ENCODE data around the gene ERG. TPM values are rescaled to one million over a fixed set of nuclear protein-coding genes. Genes with fewer than 3 reads are reported as not detected.

ERG gene
- total and polyA plus RNA-seq, 4 donors, result 3.3 to 6.0 (median 4.1) TPM

- Histone ChIP-seq H3K4me1 (ENCODE audit: control insufficient read depth in 4 of 4, insufficient read depth in 4 of 4, low read length in 3 of 4) (peaks cover 0 to 2% (median 0%) of the 10 kb centered on the region in 4 donors), H3K4me3 (ENCODE audit: low read depth in 1 of 3, low read length in 3 of 3) (no peak overlapping the region), H3K9me3 (ENCODE audit: control insufficient read depth in 4 of 4, low read length in 3 of 4) (no peaks in the 10 kb centered on the region), H3K27me3 (ENCODE audit: control insufficient read depth in 4 of 4, insufficient read depth in 4 of 4, low read length in 3 of 4) (peaks cover 0 to 8% (median 0%) of the 10 kb centered on the region in 4 donors), H3K27ac (ENCODE audit: low read depth in 1 of 2, low read length in 2 of 2) (no peak overlapping the region), H3K36me3 (ENCODE audit: control insufficient read depth in 4 of 4, insufficient read depth in 3 of 4, low read depth in 1 of 4, low read length in 3 of 4) (no peaks in the 10 kb centered on the region), H3K9ac (ENCODE audit: low read depth in 1 of 2, low read length in 2 of 2) (no peak overlapping the region)
- no peak for DNase-seq (ENCODE audit: low spot score)
- 66% methylated on average over 6 of the region's 6 CpGs for WGBS
- TF ChIP-seq GABPA (IDR thresholded peaks at IDR 0.05 in 1 of 2, conservative IDR thresholded peaks at IDR 0.05 in 1 of 2) (no peak), NR2F2 (IDR thresholded peaks at IDR 0.05) (no peak), RAD21 (IDR thresholded peaks at IDR 0.05) (no peak), JUND (IDR thresholded peaks at IDR 0.05) (no peak), CTCF (IDR thresholded peaks at IDR 0.05; ENCODE audit: low read depth, low read length, missing input control) (no peak), REST (IDR thresholded peaks at IDR 0.05) (no peak), EGR1 (IDR thresholded peaks at IDR 0.05; ENCODE audit: low read depth in 2 of 2) (no peak), RXRA (IDR thresholded peaks at IDR 0.05) (no peak), FOXA2 (IDR thresholded peaks at IDR 0.05) (no peak), ZBTB33 (IDR thresholded peaks at IDR 0.05) (no peak), MAX (IDR thresholded peaks at IDR 0.05) (no peak), TAF1 (conservative IDR thresholded peaks at IDR 0.05) (no peak), HNF4G (IDR thresholded peaks at IDR 0.05) (no peak), SP1 (IDR thresholded peaks at IDR 0.05) (no peak), HNF4A (conservative IDR thresholded peaks at IDR 0.05) (no peak), ATF3 (IDR thresholded peaks at IDR 0.05) (no peak), FOXA1 (IDR thresholded peaks at IDR 0.05) (no peak), YY1 (IDR thresholded peaks at IDR 0.05) (no peak)
These were observed 11.6 kb downstream of the ERG start for GRCh38 chr21:38486706-38487105.
